Kidney epithelial cell (primary cell): ENCODE results near the gene VAC14. TPM values are rescaled to one million over a fixed set of nuclear protein-coding genes. Genes with fewer than 3 reads are reported as not detected.

Experiments used
- DNase-seq: peaks from one replicate; pipeline ENCODE4 v3.0.0-alpha.2; 2010; ENCODE audit warnings: low read depth
- H3K27me3 ChIP-seq: 2 replicates; pipeline ENCODE4 v1.6.0; 2011; ENCODE audit warnings: low read length; ENCODE audit not compliant: control insufficient read depth, insufficient read depth
- H3K36me3 ChIP-seq: 2 replicates; pipeline ENCODE4 v1.5.1; 2011; ENCODE audit warnings: low read length; ENCODE audit not compliant: control insufficient read depth, insufficient read depth
- H3K4me3 ChIP-seq: 2 replicates; pipeline ENCODE4 v1.5.1; 2011; ENCODE audit warnings: low read depth, mild to moderate bottlenecking, control low read depth, low read length
- total RNA-seq: library from RNA; depleted of rRNA; stranded (reverse); fragments of >200 nt; gene quantifications from 2 replicates; pipeline ENCODE4 v1.2.3, GENCODE V29; 2015
- TF ChIP-seq, protein P1 (sequence below): IDR thresholded peaks from 2 replicates; pipeline ENCODE4 v1.5.1; 2011; ENCODE audit warnings: mild to moderate bottlenecking, moderate library complexity, low read length, control low read depth, inconsistent platforms; ENCODE audit not compliant: insufficient read depth, poor library complexity, severe bottlenecking

VAC14 gene
- total RNA-seq, 1 donor from 2014 or later = 61.3 TPM

DNA sequence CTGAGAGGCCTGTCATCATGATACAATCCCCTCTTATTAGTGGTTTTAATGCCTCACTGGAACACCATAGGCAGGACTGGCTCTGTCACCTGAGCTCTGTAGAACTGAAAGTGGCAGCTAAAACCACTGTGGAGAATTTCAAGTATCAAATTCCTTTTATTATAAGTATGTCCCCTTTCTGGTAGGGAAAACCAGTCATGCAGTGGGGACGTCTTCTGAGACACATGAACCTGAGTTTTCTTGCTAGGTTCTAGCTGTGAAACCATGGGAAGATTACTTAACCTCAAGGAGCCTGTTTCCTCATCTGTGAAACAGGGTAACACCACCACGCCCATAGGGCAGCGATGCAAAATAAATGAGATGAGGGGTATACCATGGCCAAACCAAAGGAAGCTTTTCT, 4.7 kb downstream of the VAC14 start:
- no peak for DNase-seq
- H3K36me3 ChIP-seq = peaks cover 2% of the 10 kb centered on the region
- no peak overlapping the region for H3K4me3 ChIP-seq
- TF ChIP-seq, protein P1, sequence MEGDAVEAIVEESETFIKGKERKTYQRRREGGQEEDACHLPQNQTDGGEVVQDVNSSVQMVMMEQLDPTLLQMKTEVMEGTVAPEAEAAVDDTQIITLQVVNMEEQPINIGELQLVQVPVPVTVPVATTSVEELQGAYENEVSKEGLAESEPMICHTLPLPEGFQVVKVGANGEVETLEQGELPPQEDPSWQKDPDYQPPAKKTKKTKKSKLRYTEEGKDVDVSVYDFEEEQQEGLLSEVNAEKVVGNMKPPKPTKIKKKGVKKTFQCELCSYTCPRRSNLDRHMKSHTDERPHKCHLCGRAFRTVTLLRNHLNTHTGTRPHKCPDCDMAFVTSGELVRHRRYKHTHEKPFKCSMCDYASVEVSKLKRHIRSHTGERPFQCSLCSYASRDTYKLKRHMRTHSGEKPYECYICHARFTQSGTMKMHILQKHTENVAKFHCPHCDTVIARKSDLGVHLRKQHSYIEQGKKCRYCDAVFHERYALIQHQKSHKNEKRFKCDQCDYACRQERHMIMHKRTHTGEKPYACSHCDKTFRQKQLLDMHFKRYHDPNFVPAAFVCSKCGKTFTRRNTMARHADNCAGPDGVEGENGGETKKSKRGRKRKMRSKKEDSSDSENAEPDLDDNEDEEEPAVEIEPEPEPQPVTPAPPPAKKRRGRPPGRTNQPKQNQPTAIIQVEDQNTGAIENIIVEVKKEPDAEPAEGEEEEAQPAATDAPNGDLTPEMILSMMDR = no peak
- no peaks in the 10 kb centered on the region for H3K27me3 ChIP-seq

DNA sequence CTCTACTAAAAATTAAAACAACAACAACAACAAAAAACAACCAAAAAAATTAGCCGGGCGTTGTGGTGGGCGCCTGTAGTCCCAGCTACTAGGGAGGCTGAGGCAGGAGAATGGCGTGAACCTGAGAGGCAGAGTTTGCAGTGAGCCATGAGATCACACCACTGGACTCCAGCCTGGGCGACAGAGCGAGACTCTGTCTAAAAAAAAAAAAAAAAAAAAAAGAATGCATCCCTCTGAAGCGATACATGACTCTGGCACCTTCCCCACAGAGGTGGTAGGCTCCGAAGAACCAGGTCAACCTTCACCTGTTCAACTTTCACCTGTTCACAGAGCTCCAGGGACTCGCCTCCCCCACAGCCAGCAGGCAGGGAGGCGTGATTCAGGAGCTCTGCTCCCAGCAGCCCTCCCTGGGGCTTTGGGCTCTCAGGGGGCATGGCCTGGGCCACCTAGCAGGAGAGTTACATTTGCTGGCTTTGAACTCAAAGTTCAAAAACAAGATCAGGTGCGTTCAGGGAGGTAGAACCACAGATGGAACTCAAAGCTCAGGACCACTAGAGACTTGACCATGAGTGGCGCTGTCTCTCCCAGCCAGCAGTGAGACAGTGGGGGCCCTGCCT, 5.6 kb downstream of the VAC14 start:
- no peak overlapping the region for H3K4me3 ChIP-seq
- DNase-seq = no peak
- TF ChIP-seq, protein P1 = no peak
- peaks cover 2% of the 10 kb centered on the region for H3K36me3 ChIP-seq
- H3K27me3 ChIP-seq = no peaks in the 10 kb centered on the region

DNA sequence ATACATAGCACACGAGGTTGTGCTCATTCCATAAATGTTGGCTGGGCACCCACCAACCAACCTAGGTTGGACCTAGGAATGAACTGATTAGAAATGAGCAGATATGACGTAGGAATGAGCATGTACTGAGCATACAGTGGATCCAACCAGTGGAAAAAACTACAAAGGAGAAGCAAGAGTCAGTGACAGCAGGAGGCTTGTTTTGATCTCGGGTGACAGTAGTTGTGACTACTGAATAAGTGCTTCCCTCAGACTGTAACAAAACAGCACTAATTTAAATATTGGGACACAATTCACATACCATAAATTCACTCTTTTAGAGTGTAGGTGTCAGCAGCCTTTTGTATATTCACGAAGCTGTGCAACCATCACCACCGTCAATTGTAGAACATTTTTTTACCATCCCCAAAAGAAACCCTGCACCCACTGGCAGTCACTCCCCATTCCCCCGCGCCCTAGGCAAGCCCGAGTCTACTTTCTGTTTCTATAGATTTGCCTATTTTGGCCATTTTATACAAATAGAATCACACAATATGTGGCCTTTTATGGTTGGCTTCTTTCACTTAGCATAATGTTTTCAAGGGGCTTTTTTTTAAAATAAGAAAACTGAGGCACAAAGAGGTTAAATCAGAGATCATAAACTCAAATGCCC, 7.0 kb downstream of the VAC14 start:
- TF ChIP-seq, protein P1 = no peak
- Histone ChIP-seq H3K36me3 (peaks cover 2% of the 10 kb centered on the region), H3K4me3 (no peak overlapping the region), H3K27me3 (no peaks in the 10 kb centered on the region)
- DNase-seq = no peak

DNA sequence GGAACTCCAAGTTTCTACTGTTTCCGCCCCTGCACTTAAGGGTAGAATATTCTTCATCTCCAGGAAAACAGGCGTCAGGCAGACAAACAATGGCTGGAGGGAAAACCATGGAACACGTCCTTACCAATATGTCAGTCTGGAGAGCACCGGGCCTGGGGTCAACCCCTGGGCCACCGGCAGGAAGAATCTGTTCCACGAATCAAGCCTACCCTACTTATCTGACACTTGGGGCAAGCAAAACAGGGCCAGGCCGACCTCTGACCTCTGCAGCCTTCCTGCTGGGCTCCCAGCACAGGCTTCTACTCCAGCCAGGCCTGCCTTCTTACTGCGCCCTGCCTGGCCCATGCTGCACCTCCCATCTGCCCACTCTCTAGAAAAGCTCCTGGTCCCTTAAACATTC, 10.1 kb downstream of the VAC14 start:
- no peaks in the 10 kb centered on the region for H3K27me3 ChIP-seq
- DNase-seq = no peak
- no peak overlapping the region for H3K4me3 ChIP-seq
- no peaks in the 10 kb centered on the region for H3K36me3 ChIP-seq
- TF ChIP-seq, protein P1 = no peak

DNA sequence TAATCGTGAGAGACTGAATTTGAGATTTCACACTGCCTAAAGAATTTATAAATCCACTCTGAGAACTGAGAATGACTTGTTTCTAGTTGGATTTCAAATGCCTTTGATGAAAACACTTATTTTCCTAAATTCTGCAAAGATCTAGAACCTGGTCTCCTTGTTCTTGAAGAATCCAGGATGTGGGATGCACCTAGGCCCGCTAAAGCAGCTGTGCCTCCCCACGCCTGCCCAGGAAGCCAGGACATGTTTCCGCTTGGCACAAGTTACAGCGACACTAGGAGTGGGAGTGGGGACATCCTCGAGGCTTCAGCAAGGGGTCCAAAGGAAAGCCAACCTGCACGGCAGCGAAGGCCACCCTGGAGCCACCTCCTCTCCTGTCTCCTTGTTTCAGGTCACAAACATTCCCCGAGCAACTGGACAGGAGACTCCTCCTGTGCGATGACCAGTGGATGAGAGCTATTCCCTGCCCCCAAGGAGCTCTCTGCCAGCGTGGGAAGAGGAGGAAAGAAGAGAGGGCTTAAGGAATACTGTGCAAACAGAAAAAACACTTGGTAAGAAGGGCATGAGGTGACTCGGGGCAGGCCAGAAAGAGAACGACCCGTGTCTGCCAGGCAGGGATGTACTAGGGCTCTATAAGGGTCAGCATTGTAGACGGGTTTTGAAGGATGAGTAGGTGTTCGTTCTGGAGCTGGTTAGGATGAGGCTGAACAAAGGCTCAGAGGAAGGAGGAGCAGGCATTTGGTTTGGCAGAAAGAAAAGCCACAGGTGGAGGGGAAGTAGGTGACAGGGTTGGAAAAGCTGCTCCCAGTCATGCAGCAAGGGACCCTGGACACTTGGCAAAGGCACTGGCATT, 11.1 kb downstream of the VAC14 start:
- TF ChIP-seq, protein P1 = no peak
- Histone ChIP-seq H3K27me3 (no peaks in the 10 kb centered on the region), H3K36me3 (no peaks in the 10 kb centered on the region), H3K4me3 (no peak overlapping the region)
- DNase-seq = no peak
